NCI-H1105 (cell line): ENCODE data around the gene ROBO1.
"Not testable (repeated sequence)": the region's sequence is repeated elsewhere in the genome, so short reads cannot be mapped to it uniquely, and the experiment has no call there.

Experiments used
- DNase-seq: peaks from one replicate; lab custom pipeline; 2025; lab: John Stamatoyannopoulos, UW

ROBO1 gene

DNA sequence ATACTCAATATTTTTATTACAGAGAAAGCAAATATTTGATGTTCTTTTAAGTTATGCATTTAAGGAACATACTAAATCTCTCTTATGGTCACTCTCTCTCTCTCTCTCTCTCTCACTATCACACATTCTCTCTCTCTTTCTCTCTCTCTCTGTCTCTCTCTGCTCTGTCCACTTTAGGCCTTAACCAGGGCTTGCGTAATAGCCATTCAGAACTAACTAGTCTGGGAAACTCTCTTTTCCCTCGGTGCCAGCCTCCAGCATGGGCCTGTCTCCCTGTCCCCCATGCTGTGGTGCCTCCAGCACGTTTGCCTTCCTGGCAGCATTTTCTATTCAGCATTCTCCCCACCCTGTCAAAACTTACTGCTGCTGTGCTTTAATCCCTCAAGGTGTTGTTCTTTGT lies 389.7 kb downstream of the ROBO1 start:
- no peak for DNase-seq

DNA sequence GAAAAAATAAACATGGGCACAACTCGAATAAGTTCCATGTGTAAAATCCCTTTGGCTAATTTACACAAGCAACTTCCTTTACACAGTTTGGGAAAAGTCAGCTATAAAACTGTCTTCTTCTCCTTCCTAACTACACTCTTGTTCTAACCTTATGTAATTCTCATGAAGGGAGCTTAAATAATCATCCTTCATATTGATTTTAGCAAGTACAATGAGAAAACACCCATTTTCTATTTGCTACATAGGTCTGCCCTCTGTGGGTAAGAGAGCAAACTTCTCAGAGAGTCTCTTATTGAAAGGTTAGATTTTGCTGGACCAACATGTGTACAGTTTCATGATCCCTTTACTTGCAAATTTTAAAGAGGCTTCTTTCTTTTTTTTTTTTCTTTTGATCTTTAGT lies 398.5 kb downstream of the ROBO1 start:
- DNase-seq, result no peak

DNA sequence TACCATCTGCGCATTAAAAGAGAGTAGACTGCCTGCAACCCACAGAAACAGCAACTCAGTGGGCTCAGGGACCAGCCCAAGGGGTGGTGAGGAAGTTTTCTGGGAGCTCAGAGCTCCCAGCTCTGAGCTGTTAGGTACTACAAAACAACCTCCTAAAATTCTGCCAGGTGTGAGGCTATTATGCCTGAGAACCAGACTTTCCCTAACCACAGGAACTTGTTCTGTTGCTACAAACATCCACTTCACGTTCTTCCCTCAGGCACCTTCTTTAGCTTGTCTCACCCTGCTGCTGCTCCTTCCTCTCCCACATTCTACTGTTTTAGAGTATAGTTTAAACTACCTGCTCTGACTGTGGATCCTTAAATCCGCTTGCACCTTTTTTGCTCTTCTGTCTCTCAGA lies 399.4 kb downstream of the ROBO1 start:
- no peak for DNase-seq

DNA sequence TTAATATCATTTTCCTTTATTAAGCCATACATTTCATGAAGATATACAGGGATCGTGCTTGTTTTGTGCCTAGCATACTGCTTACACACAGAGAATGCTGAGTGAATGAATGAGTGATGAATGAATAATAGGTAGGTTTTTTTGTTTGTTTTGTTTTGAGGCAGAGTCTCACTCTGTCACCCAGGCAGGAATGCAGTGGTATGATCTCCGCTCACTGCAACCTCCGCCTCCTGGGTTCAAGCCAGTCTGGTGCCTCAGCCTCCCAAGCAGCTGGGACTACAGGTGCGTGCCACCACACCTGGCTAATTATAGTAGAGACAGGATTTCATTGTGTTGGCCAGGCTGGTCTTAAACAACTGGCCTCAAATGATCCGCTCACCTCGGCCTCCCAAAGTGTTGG lies 400.0 kb downstream of the ROBO1 start:
- DNase-seq, result no peak

DNA sequence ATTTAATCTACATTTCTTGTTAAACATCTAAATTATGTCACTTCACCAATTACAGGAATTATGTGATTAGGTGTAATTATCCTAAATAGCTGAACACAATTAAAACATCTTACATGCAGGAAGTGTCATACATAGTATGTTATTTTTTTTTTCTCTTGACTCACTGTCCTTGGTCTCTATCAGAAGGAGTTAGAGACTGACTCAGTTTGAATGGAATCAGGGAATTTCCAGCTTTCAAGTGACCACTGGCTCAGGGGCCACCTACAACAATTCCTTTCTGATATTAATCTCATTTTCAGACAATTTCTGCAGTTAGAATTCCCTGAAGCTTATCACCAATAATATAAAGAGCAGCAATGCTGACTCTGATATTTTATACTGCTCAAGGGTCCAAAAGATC lies 400.7 kb downstream of the ROBO1 start:
- no peak for DNase-seq

DNA sequence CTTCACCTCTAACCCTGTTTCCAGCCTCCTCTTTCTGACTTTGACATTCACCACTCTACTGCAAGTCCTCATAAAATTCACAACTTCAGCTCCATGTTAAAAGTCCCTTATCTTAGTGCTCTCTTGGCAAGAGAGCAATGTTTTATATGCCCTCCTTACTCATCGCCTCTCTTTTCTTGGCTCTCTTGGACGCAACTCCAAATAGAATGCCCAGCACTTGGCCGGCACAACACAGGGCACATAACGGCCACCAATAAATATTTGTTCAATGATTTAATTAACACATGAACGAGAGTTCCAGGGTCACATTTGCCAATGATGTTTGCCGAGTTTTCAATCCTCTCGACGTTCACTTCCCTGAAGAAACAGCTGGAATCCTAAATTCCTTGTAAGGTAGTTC lies 401.4 kb downstream of the ROBO1 start:
- DNase-seq, result no peak

DNA sequence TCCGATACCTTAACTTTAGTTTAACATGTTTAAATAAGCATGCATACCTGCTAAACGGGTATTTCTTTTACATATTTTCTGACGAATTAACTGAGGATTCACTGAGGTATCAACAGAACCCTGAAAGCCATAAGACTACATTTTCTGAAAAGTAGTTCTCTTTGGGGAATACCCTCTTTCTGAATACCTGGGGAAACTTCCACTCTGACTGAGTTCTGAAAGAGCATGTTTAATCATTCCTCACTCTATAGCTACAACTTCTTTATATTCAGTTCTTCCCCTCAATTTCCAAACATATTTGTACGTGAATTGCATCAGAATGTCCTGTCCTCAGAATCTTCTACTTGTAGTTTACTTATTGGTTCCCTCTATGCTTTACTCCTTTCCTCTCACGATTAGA lies 403.0 kb downstream of the ROBO1 start:
- no peak for DNase-seq

DNA sequence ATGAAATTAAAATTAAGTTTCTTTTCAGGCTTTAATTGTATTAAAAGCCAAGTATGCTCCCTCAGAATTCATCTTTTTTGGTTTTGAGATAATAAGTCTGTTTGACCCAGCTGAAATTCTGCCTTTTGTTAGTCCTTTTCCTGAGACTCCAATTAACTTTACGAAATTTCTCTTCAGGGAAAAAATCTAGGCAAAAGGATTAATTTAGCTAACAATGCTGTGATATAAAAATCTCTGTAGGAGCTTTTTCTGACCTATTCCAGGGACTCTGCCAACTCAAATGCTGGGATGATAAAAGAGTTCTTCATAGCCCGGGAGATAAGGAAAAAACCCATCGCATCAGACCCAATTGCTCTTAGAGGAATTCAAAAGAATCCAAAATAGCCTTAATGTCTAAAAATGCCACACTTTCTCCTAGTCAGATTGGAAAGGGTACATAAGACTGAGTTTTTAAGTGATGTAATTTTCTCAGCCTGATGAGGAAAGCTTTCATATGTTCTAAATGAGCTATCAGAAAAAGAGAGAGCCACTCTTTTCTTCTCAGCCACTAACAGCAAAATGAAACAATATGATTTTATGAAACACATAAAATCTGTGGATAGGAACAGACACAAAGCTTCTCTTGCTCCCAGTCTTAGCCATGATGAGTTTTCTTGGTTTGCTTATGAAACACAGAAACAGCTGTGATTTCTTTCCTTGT lies 405.1 kb downstream of the ROBO1 start:
- DNase-seq, result no peak

DNA sequence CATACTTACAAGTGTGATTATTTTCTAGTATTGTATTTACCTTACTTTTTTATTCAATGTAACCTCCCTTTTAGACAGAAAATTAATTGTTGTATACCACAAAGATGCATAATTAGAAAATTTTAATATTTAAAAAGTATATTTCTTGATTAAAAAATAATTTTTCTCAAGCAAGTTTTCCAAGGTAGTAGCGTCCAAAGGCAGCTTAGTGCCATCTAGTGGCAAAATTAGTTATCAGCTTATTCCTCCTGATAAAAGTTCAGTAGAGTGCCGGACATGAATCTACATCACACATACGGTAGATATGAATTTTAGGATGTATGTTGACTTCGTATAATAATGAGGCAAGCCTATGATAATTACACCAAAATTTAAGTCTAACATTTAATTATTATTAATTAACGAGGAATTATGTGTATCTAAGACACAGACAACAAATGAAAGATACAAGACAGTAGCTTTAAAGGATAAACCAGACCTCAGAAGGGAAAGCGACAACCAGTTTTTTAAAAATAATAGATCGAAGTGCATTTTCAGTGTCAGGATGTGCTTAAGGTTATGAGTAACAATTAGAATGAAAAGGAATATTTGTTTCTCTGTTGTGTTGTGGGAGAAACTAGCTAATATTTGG lies 405.9 kb downstream of the ROBO1 start:
- no peak for DNase-seq

DNA sequence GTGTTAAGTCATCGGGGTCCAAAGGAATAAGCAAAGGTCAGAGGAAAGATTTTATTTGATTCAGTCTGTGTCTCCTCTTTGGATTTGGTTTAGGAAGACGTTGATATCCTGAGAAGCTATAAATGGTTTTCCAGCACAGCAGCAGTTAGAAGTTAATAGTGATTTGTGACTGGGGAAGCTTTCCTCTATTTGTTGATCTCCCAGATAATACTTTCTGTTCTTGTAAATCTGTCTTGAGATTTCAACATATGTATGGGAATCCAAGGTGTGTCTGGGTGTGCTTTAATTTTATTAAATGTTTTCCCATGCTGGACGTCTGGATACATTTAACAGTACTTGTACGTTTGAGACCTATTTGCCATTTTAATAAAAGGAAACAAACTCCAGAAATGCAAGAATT lies 409.5 kb downstream of the ROBO1 start:
- DNase-seq, result no peak

DNA sequence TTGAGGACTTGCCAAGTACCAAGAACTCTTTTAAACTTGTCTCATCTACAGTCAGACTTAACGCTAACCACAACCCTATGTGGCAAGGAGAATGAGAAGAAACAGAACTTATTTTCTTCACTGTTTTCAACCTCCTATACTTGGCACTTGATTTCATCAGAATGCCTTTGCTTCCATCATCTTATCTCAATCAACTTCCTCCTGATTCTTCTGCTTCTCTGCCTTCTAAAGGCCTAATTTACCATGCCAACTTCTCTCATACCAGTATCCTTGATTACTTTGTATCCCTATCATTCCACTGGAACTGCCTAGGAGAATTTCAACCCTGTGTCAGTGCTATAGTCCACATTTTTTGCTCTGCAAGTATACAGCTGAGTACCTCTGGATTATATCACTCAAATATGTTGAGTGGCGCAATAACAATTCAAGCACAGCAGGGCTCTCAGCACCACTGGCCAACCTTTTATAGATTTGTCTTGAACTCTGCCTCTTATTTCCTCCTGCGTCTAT lies 413.6 kb downstream of the ROBO1 start:
- DNase-seq, result no peak

DNA sequence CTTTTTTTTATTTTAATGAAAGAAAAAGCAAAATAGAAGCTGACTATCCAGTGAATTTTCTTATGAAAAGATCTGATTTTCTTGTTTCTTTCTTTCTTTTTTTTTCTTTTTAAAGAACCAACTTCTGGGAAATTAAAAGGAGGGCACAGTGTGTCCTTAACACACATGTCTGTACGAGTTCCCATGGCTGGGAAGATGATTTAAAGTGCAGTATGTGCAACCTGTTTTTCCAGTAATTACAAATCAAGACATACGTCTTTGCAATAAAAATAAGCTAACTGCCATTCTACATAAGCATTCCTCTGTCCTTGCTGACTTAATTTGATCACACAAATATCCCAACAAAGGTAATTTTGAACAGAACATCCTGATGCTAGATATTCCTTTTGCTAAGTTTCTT lies 416.1 kb downstream of the ROBO1 start:
- no peak for DNase-seq

DNA sequence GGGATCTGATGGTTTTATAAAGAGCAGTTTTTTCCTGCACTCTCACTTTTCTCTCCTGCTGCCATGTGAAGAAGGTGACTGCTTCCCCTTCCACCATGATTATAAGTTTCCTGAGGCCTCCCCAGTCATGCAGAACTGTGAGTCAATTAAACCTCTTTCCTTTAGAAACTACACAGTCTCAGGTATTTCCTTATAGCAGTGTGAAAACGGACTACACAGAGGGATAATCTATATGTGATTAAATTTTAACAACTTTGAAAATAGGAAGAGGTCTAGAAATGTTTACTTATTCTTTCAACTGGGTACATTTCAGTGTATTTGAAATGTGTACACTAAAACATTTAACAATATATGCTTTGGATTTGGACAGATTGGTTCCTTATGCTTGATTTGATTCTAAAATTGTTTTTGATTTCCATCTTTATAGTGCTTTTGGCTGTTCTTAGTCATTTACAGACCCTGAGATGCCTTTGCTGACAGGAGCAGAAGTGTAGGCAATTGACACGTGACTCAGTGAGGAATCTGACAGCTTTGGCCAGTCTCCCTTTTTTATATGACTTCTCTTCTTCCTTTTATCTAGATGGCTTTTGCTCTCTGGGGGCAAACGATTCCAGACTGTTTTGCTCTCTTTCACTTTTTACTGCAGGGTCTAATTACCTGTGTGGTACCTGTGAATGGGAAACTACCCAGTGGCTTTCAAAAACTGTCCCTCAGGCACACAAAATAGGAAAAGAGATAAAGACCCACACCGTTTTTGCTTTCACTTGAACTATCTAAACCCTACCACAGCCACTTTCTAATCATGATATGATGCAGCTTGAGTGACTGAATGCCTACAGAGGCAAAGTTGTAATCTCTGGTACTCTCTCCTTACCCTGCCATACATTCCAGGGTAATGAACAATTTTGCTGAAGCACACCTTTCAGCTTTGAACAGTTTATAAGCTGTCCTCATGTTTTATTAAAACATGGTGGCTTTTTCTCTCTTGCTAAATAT lies 422.6 kb downstream of the ROBO1 start:
- no peak for DNase-seq

DNA sequence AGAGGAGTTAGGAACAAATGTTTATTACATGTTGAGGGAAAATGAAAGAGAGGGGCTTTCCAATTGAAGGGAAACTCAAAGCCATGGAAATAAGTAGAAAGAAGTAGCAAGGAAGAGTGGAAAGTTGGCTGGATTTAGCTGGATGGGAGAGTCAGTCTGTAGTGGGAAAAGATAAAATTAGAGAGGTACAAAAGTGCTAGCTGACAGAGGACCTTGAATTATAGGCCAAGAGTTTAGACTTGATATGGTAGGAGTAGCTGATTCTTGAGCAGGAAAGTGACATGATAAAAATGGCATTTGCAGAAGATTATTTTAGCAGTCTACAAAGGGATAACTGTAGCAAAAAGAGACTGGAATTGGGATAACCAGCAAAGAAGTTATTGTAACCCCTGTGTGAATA lies 425.8 kb downstream of the ROBO1 start:
- no peak for DNase-seq

DNA sequence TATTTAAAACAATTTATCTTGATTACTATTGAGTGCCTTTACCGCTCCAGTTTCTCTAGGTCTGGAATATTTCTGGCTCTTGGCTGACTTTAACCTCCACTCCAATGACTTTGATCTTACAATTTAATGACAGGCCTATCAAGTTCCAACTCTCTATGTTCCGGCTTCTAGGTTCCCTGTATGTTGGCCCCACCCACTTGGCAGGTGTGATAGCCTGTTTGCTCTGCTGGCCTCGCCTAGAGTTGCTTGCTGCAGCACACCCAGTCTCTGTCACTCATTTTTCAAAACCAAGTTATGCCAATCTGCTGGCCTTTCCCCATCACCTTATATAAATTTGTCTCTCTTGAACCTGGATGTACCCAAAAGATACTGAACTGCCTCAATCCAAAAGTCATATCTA lies 428.0 kb downstream of the ROBO1 start:
- no peak for DNase-seq

DNA sequence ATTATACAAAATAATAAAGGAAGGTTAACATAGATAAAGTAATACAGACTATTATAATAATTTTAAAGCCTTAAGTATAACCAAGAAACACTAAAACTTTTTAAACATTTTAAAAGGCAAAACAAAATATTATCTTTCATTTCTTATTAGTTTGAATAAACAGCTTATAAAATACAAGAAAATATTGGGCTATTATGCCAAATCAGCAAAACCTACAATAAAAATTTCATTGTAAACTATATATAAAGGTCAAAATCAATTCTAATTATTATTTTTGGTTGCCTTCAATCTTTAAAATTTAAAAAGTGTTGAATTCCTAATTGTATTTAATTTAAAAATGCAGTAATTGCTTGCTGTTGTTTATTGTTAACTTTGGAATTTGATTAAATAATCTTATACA lies 430.0 kb downstream of the ROBO1 start:
- DNase-seq, result no peak

DNA sequence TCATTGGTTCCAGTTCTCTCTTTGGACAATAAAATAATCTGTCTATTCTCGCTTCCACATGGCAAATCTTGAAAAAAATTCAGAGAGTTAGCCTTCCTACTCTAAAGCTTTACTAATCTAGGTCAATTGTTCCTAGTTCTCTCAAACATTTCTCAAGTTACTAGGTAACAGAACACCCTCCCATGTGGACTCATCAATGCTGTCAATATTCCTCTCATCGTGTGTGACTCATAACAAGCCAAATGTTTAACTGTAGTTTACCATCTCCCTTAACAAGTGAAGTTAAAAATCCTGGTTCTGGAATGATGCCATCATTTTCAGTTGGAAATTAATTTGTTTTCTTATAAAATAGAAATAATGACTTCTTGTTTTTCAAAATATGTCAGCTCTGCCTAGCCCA lies 438.6 kb downstream of the ROBO1 start:
- DNase-seq, result no peak

DNA sequence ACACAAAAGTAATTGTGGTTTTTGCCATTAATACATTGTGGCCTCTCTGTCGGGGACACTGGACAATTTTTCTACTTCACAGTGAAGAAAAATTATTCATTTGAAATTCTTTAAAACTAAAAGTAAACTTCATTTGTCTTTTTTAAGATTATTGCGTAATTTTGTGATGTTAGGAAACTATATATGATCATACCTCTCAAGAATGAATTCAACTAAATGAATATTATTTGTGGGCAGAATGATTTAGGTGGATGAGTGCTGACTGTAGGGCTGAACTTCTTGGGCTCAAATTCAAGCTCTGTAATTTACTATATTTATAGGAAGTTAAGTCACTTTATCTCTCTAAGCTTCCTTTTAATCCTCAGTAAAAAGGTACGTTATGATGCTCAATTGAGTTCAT lies 441.2 kb downstream of the ROBO1 start:
- DNase-seq, result no peak

DNA sequence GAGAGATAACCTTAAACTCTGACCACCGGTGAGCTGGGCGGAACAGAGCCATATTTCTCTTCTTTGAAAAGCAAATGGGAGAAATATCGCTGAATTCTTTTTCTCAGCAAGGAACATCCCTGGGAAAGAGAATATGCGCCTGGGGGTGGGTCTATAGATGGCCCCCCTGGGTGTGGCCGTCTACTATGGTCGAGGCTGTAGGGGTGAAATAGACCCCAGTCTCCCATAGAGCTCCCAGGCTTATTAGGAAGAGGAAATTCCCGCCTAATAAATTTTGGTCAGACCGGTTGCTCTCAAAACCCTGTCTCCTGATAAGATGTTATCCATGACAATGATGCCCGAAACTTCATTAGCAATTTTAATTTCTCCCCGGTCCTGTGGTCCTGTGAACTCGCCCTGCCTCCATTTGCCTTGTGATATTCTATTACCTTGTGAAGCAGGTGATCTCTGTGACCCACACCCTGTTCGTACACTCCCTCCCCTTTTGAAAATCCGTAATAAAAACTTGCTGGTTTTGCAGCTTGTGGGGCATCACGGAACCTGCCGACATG lies 441.9 kb downstream of the ROBO1 start:
- DNase-seq, result not testable (repeated sequence)

DNA sequence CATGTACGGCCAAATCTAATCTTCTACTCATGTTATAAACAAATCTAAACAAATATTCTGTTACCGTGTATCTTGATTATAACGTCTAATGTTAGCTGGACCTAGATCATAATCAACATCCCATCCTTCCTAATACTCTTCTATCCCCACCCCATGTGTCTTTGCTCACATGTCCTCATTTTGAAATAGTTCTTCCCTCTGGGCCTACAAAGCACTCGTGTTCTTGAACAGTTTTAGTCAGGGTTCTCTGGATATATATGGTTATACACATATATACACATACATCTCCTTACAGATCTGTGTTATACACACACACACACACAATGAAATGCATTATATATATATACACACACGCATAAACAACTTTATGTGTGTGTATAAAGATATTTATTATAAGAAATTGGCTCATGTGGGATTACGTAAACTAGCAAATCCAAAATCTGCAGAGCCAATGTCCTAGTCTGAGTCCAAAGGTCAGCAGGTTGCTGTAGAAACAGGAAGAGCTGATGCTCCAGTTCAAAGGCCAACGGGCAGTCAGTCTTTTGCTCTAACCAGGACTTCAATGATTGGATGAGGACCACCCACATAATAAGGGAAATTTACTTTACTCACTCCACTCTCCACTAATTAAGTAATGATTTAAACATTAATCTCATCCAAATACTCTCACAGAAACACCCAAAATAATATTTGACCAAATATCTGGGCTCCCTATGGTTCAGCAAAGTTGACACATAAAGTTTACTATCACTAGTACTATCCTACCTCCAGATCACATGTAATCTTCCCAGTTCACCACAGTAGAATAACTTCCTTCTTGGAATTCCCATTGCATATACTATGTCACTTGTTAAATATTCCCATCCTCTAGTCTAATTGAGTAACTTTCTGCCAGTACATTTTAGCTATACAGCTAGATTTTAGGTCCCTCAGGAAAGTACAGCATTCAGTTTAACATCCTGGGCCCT lies 450.0 kb downstream of the ROBO1 start:
- DNase-seq, result no peak

DNA sequence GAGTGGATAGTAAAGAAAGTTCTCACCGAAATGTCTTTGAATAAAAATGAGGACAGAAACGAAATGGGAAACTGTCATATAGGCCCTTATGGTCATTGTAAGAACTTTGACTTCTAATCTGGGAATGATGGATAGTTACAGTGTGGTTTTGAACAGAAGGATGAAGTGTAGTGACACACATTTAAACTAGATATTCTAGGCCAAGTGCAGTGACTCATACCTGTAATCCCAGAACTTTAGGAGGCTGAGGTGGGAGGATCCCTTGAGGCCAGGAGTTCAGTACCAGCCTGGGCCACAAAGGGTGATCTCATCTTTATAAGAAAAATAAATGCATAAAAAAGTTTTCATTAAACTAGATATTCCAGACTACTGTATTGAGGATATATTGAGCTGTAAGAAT lies 452.8 kb downstream of the ROBO1 start:
- no peak for DNase-seq
